Liver (tissue), 3 donors: ENCODE measurements around the gene ZW10.
"Not testable (repeated sequence)": the region's sequence is repeated elsewhere in the genome, so short reads cannot be mapped to it uniquely, and the experiment has no call there.

Experiments used
- EGR1 ChIP-seq, 2 donors: IDR thresholded peaks; 2 replicates each; pipeline ENCODE4 v1.6.1; 2016 to 2018; ENCODE audit warnings: antibody characterized with exemption in 2 of 2, low read depth in 2 of 2
- HNF4A ChIP-seq, 2 donors: conservative IDR thresholded peaks; 2 replicates each; pipeline ENCODE4 v1.6.1; 2016; ENCODE audit warnings: antibody characterized with exemption in 2 of 2, mild to moderate bottlenecking in 2 of 2
- JUND ChIP-seq, 2 donors: IDR thresholded peaks; 2 replicates each; pipeline ENCODE4 v1.6.1; 2016; ENCODE audit warnings: antibody characterized with exemption in 2 of 2
- RAD21 ChIP-seq, 2 donors: IDR thresholded peaks; 2 replicates each; pipeline ENCODE4 v1.6.1; 2016; ENCODE audit warnings: antibody characterized with exemption in 2 of 2, mild to moderate bottlenecking in 2 of 2
- RXRA ChIP-seq, 2 donors: IDR thresholded peaks; 2 replicates each; pipeline ENCODE4 v1.6.1; 2017 to 2018; ENCODE audit warnings: antibody characterized with exemption in 2 of 2, mild to moderate bottlenecking in 1 of 2
- TAF1 ChIP-seq: conservative IDR thresholded peaks from 2 replicates; pipeline ENCODE4 v1.6.1; 2016; ENCODE audit warnings: antibody characterized with exemption, mild to moderate bottlenecking
- YY1 ChIP-seq: IDR thresholded peaks from 2 replicates; pipeline ENCODE4 v1.6.1; 2016; ENCODE audit warnings: antibody characterized with exemption, mild to moderate bottlenecking
- TF ChIP-seq, protein P1 (sequence below): fragments of 150-350 bp; IDR thresholded peaks from 2 replicates; pipeline ENCODE4 v1.5.1; 2017; ENCODE audit warnings: improper control_type of control experiment, low read depth, low read length; ENCODE audit not compliant: missing input control
- TF ChIP-seq, protein P2 (sequence below): IDR thresholded peaks from 2 replicates; pipeline ENCODE4 v1.6.1; 2016; ENCODE audit warnings: antibody characterized with exemption
- TF ChIP-seq, protein P3 (sequence below): IDR thresholded peaks from 2 replicates; pipeline ENCODE4 v1.6.1; 2016; ENCODE audit warnings: antibody characterized with exemption
- TF ChIP-seq, protein P4 (sequence below): IDR thresholded peaks from 2 replicates; pipeline ENCODE4 v1.6.1; 2016; ENCODE audit warnings: antibody characterized with exemption
- donor health status: healthy.
- donor health status: healthy.

DNA sequence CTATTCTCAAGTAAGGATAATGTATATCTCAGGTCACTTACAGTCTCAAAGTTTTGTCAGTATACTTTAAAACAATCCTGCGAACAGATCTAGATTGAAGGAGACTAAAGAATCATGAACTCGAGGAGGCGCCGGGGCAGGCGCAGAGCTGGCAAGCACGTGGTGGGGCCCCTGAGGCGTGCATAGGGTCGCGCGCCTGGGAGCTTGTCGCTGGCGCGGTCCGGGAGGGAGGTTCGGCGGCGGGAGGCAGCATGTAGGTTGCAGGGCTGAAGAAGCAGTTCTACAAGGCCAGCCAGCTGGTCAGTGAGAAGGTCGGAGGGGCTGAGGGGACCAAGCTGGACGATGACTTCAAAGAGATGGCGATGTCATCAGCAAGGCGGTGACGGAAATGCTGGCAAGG is 15.5 kb upstream of the ZW10 start:
- TF ChIP-seq, protein P1, sequence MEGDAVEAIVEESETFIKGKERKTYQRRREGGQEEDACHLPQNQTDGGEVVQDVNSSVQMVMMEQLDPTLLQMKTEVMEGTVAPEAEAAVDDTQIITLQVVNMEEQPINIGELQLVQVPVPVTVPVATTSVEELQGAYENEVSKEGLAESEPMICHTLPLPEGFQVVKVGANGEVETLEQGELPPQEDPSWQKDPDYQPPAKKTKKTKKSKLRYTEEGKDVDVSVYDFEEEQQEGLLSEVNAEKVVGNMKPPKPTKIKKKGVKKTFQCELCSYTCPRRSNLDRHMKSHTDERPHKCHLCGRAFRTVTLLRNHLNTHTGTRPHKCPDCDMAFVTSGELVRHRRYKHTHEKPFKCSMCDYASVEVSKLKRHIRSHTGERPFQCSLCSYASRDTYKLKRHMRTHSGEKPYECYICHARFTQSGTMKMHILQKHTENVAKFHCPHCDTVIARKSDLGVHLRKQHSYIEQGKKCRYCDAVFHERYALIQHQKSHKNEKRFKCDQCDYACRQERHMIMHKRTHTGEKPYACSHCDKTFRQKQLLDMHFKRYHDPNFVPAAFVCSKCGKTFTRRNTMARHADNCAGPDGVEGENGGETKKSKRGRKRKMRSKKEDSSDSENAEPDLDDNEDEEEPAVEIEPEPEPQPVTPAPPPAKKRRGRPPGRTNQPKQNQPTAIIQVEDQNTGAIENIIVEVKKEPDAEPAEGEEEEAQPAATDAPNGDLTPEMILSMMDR, result not testable (repeated sequence)
- TF ChIP-seq EGR1 (IDR thresholded peaks at IDR 0.05; ENCODE audit: low read depth in 2 of 2); TAF1; YY1; JUND (IDR thresholded peaks at IDR 0.05); RAD21 (IDR thresholded peaks at IDR 0.05); RXRA (IDR thresholded peaks at IDR 0.05); HNF4A (conservative IDR thresholded peaks at IDR 0.05): not testable (repeated sequence)
- TF ChIP-seq, protein P2, sequence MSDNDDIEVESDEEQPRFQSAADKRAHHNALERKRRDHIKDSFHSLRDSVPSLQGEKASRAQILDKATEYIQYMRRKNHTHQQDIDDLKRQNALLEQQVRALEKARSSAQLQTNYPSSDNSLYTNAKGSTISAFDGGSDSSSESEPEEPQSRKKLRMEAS, result not testable (repeated sequence)
- TF ChIP-seq, protein P3, sequence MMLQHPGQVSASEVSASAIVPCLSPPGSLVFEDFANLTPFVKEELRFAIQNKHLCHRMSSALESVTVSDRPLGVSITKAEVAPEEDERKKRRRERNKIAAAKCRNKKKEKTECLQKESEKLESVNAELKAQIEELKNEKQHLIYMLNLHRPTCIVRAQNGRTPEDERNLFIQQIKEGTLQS, result not testable (repeated sequence)
- TF ChIP-seq, protein P4, sequence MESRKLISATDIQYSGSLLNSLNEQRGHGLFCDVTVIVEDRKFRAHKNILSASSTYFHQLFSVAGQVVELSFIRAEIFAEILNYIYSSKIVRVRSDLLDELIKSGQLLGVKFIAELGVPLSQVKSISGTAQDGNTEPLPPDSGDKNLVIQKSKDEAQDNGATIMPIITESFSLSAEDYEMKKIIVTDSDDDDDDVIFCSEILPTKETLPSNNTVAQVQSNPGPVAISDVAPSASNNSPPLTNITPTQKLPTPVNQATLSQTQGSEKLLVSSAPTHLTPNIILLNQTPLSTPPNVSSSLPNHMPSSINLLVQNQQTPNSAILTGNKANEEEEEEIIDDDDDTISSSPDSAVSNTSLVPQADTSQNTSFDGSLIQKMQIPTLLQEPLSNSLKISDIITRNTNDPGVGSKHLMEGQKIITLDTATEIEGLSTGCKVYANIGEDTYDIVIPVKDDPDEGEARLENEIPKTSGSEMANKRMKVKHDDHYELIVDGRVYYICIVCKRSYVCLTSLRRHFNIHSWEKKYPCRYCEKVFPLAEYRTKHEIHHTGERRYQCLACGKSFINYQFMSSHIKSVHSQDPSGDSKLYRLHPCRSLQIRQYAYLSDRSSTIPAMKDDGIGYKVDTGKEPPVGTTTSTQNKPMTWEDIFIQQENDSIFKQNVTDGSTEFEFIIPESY, result not testable (repeated sequence)
